Stimulated activated CD4-positive, alpha-beta T cell treated with anti-CD3 and anti-CD28 coated beads, TNF-alpha, amount 100 ng/mL, for 4 hours (primary cell): ENCODE results near the gene GRIK5.

ENCODE experiments used
- DNase-seq, 3 experiments: peaks; one replicate each; pipeline ENCODE4 v3.0.0-alpha.2; 2020; ENCODE audit warnings: low read depth in 3 of 3

Gene GRIK5

GRCh38 chr19:42076380-42076944 is 6.5 kb upstream of the GRIK5 start:
- DNase-seq: peak in 2 of 3 experiments; percentile 29 to 38

GRCh38 chr19:42075616-42076379 is 5.8 kb upstream of the GRIK5 start, which contains the start of gene ZNF574:
Gene ZNF574, plus strand, starts transcription at chr19:42076166. Its CDS starts 2,441 bp downstream, at chr19:42078607.
- peak; percentile 86 to 97 (median 96) for DNase-seq

- DNase-seq: no peak
These were observed 5.3 kb upstream of the GRIK5 start for GRCh38 chr19:42075364-42075615.

DNA sequence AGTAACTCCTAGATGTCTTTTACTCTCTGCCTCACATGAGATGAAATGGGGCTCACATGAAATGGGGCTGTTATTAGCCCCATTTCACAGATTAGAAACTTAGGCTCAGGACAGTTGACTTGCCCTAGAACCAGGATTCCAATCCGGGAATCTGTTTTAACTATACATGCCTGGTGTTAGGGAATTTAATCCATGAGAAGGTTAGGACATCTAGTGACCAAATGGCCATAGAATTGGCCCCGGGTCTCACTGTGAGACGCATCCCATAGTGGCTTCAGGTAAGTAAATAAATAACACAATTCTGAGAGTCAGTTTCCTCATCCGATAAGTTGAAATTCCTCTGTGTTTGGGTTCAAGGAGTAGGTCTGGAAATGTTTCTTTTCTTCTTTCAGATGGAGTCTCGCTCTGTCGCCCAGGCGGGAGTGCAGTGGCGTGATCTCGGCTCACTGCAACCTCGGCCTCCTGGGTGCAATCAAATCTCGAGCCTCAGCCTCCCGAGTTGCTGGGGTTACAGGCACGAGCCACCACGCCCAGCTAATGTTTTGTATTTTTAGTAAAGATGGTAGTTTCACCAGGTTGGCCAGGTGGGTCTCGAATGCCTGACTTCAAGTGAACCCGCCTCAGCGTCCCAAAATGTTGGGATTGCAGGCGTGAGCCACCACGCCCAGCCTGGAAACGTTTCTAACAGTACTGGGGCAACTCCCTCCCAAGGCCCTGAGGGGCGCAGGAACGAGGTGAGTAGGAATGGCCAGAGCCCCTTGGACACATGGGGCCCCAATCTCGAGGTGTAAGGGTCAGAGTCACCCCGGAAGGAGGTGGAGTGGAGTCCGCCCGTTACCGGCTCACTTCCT is 4.7 kb upstream of the GRIK5 start:
- no peak for DNase-seq

DNA sequence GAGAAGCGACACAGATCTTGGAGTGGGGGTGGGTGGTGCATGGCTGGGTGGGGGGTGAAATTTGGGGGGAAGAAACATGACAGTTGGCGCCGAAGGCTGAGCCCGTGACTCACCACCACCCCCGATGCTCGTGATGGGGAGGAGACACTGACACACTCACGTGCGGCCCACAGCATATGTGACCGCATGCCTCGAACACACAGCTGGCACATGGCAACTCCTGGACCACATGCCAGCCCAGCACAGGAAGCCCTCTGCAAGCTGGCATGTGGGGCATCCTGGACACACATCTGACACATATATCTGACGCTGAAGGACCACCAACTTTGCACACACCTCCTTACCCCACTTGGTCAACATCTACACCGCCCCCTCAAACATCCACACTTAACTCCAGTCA is 1.2 kb upstream of the GRIK5 start:
- DNase-seq: no peak

GRCh38 chr19:42068756-42069571 is 1.0 kb downstream of the GRIK5 start:
- DNase-seq: no peak

- DNase-seq: no peak
These were observed 1.6 kb downstream of the GRIK5 start for GRCh38 chr19:42068361-42068755.

- no peak for DNase-seq
These were observed 2.6 kb downstream of the GRIK5 start for GRCh38 chr19:42067315-42067888.

GRCh38 chr19:42066075-42066754 is 3.8 kb downstream of the GRIK5 start:
- DNase-seq: no peak

GRCh38 chr19:42065511-42065910 is 4.5 kb downstream of the GRIK5 start:
- no peak for DNase-seq

- DNase-seq: no peak
These were observed 5.0 kb downstream of the GRIK5 start for GRCh38 chr19:42065051-42065450.

GRCh38 chr19:42064432-42064831 is 5.6 kb downstream of the GRIK5 start:
- no peak for DNase-seq

GRCh38 chr19:42062381-42062780 is 7.6 kb downstream of the GRIK5 start:
- DNase-seq: no peak

- DNase-seq: no peak
These were observed 9.9 kb downstream of the GRIK5 start for GRCh38 chr19:42060117-42060516.

GRCh38 chr19:42059196-42059595 is 10.8 kb downstream of the GRIK5 start:
- DNase-seq: no peak

- no peak for DNase-seq
These were observed 12.2 kb downstream of the GRIK5 start for GRCh38 chr19:42057846-42058245.

- no peak for DNase-seq
These were observed 15.8 kb downstream of the GRIK5 start for GRCh38 chr19:42054205-42054604.

GRCh38 chr19:42053037-42053935 is 16.7 kb downstream of the GRIK5 start:
- no peak for DNase-seq

GRCh38 chr19:42052241-42052863 is 17.7 kb downstream of the GRIK5 start:
- no peak for DNase-seq
